Activated CD4-positive, alpha-beta memory T cell treated with anti-CD3 and anti-CD28 coated beads for 36 hours (primary cell): ENCODE measurements around the gene GATAD2B. TPM values are rescaled to one million over a fixed set of nuclear protein-coding genes. Genes with fewer than 3 reads are reported as not detected.
A peak's percentile ranks its signal among the peaks of the same experiment; 100 is the strongest.
"Not testable (repeated sequence)": the region's sequence is repeated elsewhere in the genome, so short reads cannot be mapped to it uniquely, and the experiment has no call there.

Source experiments
- CTCF ChIA-PET: fragments of 350-600 bp; sonication (Branson Sonifier 250); formaldehyde crosslinking; loops from one replicate; lab custom pipeline; 2021; ENCODE audit warnings: antibody characterized with exemption, inconsistent platforms; lab: Charles Lee
- POLR2A ChIA-PET: fragments of 350-600 bp; sonication (Branson Sonifier 250); formaldehyde crosslinking; loops from one replicate; lab custom pipeline; 2021; ENCODE audit warnings: antibody characterized with exemption; lab: Charles Lee
- DNase-seq: peaks from one replicate; pipeline ENCODE4 v3.0.0-alpha.2; 2020
- H3K27ac Mint-ChIP-seq: one replicate; pipeline ENCODE4 v1.8.0; 2021; ENCODE audit warnings: mixed read lengths
- H3K27me3 Mint-ChIP-seq: one replicate; pipeline ENCODE4 v1.8.0; 2021; ENCODE audit warnings: mixed read lengths
- H3K36me3 Mint-ChIP-seq: one replicate; pipeline ENCODE4 v1.8.0; 2021; ENCODE audit warnings: mixed read lengths
- H3K4me1 Mint-ChIP-seq: one replicate; pipeline ENCODE4 v1.8.0; 2021; ENCODE audit warnings: low read depth, mixed read lengths
- H3K4me3 Mint-ChIP-seq: one replicate; pipeline ENCODE4 v1.8.0; 2021; ENCODE audit warnings: mild to moderate bottlenecking, mixed read lengths
- H3K9me3 Mint-ChIP-seq: one replicate; pipeline ENCODE4 v1.8.0; 2021; ENCODE audit warnings: mixed read lengths
- intact Hi-C: fragments of 100-400 bp; cut with micrococcal nuclease; formaldehyde crosslinking; loops from one replicate; pipeline ENCODE4 v1.15.1; 2023
- total RNA-seq, 2 experiments: library from RNA; stranded (reverse); gene quantifications; one replicate each; pipeline ENCODE4 v1.2.3, GENCODE V29; 2021

GATAD2B gene
- total RNA-seq, 2 experiments from 2014 or later = 66.4 to 67.9 TPM

- Mint-ChIP-seq H3K27ac (peak overlapping the region; percentile 86), H3K36me3 (no peaks in the 10 kb centered on the region), H3K9me3 (no peaks in the 10 kb centered on the region), H3K4me3 (peak overlapping the region; percentile 83), H3K27me3 (no peaks in the 10 kb centered on the region), H3K4me1 (peaks cover 4% of the 10 kb centered on the region)
- DNase-seq = peak; percentile 95
- ChIA-PET POLR2A (interaction anchor here (0.6 to 2.8 kb wide), 7 partner anchors 111 to 209 kb away, joined by 3 to 6 read pairs (median 3); partner anchors contain the start of genes GATAD2B and ILF2), CTCF (interaction anchor here (0.7 to 1.0 kb wide), 3 partner anchors 14 to 203 kb away, joined by 3 to 4 read pairs (median 3); partner anchors contain the start of genes INTS3 and RAB13)
- intact Hi-C loops = loop anchor here (1.0 to 5.0 kb wide), 2 partner anchors 112 to 211 kb away; no protein-coding TSS in a partner anchor
These were observed 139.3 kb downstream of the GATAD2B start for GRCh38 chr1:153783233-153784190.

GRCh38 chr1:153782648-153783047, 140.1 kb downstream of the GATAD2B start:
- intact Hi-C loops = loop anchor here (1.0 to 5.0 kb wide), 2 partner anchors 111 to 210 kb away; no protein-coding TSS in a partner anchor
- POLR2A ChIA-PET, H3K36me3 Mint-ChIP-seq, H3K27me3 Mint-ChIP-seq, CTCF ChIA-PET, DNase-seq, H3K9me3 Mint-ChIP-seq, H3K4me1 Mint-ChIP-seq: not testable (repeated sequence)
- H3K4me3 Mint-ChIP-seq = peak overlapping the region; percentile 83
- peak overlapping the region; percentile 86 for H3K27ac Mint-ChIP-seq

GRCh38 chr1:153780551-153780950, 142.2 kb downstream of the GATAD2B start:
- no peak for DNase-seq
- Mint-ChIP-seq H3K9me3 (no peaks in the 10 kb centered on the region), H3K27me3 (no peaks in the 10 kb centered on the region), H3K4me1 (peaks cover 14% of the 10 kb centered on the region), H3K27ac (no peak overlapping the region), H3K4me3 (no peak overlapping the region), H3K36me3 (no peaks in the 10 kb centered on the region)
- POLR2A ChIA-PET = no interaction called here
- CTCF ChIA-PET = interaction anchor here (1.2 to 1.4 kb wide), 2 partner anchors 11 to 16 kb away, joined by 3 to 4 read pairs; no protein-coding TSS in a partner anchor
- intact Hi-C loops = loop anchor here (5.0 kb wide), 1 partner anchor 208 kb away; no protein-coding TSS in a partner anchor

- peaks cover 14% of the 10 kb centered on the region for H3K4me1 Mint-ChIP-seq
- no peak overlapping the region for H3K4me3 Mint-ChIP-seq
- ChIA-PET CTCF (interaction anchor here (1.4 kb wide), 1 partner anchor 17 kb away, joined by 4 read pairs; no protein-coding TSS in a partner anchor), POLR2A (no interaction called here)
- no peaks in the 10 kb centered on the region for H3K36me3 Mint-ChIP-seq
- intact Hi-C loops = loop anchor here (5.0 kb wide), 2 partner anchors 53 to 208 kb away; partner anchors contain the start of gene INTS3
- no peaks in the 10 kb centered on the region for H3K9me3 Mint-ChIP-seq
- DNase-seq = no peak
- no peaks in the 10 kb centered on the region for H3K27me3 Mint-ChIP-seq
- no peak overlapping the region for H3K27ac Mint-ChIP-seq
These were observed 142.8 kb downstream of the GATAD2B start for GRCh38 chr1:153779781-153780541.

- no peaks in the 10 kb centered on the region for H3K27me3 Mint-ChIP-seq
- DNase-seq = no peak
- no peaks in the 10 kb centered on the region for H3K9me3 Mint-ChIP-seq
- H3K4me3 Mint-ChIP-seq = no peak overlapping the region
- CTCF ChIA-PET = no interaction called here
- POLR2A ChIA-PET = no interaction called here
- H3K27ac Mint-ChIP-seq = no peak overlapping the region
- intact Hi-C loops = loop anchor here (5.0 kb wide), 1 partner anchor 52 kb away; the partner anchor contains the start of gene INTS3
- H3K36me3 Mint-ChIP-seq = no peaks in the 10 kb centered on the region
- peaks cover 16% of the 10 kb centered on the region for H3K4me1 Mint-ChIP-seq
These were observed 143.8 kb downstream of the GATAD2B start for GRCh38 chr1:153778824-153779519.

GRCh38 chr1:153778051-153778823, 144.5 kb downstream of the GATAD2B start:
- H3K9me3 Mint-ChIP-seq = no peaks in the 10 kb centered on the region
- no peak for DNase-seq
- H3K27me3 Mint-ChIP-seq = no peaks in the 10 kb centered on the region
- H3K36me3 Mint-ChIP-seq = no peaks in the 10 kb centered on the region
- no peak overlapping the region for H3K4me3 Mint-ChIP-seq
- H3K27ac Mint-ChIP-seq = no peak overlapping the region
- CTCF ChIA-PET = no interaction called here
- POLR2A ChIA-PET = no interaction called here
- intact Hi-C loops = loop anchor here (5.0 kb wide), 1 partner anchor 51 kb away; the partner anchor contains the start of gene INTS3
- H3K4me1 Mint-ChIP-seq = peaks cover 13% of the 10 kb centered on the region

- Mint-ChIP-seq H3K36me3 (no peaks in the 10 kb centered on the region), H3K4me1 (peaks cover 12% of the 10 kb centered on the region), H3K27me3 (no peaks in the 10 kb centered on the region), H3K4me3 (no peak overlapping the region), H3K27ac (no peak overlapping the region), H3K9me3 (no peaks in the 10 kb centered on the region)
- ChIA-PET CTCF (no interaction called here), POLR2A (no interaction called here)
- intact Hi-C loops = loop anchor here (5.0 kb wide), 1 partner anchor 50 kb away; the partner anchor contains the start of gene INTS3
- no peak for DNase-seq
These were observed 145.1 kb downstream of the GATAD2B start for GRCh38 chr1:153777648-153778047.

GRCh38 chr1:153776845-153777370, 145.9 kb downstream of the GATAD2B start:
- no peak for DNase-seq
- Mint-ChIP-seq H3K27me3 (no peaks in the 10 kb centered on the region), H3K4me3 (peak overlapping the region; percentile 20), H3K9me3 (no peaks in the 10 kb centered on the region), H3K4me1 (peaks cover 12% of the 10 kb centered on the region), H3K36me3 (no peaks in the 10 kb centered on the region), H3K27ac (no peak overlapping the region)
- CTCF ChIA-PET = interaction anchor here (2.1 to 2.2 kb wide), 2 partner anchors 20 to 210 kb away, joined by 7 to 9 read pairs; partner anchors contain the start of gene RAB13
- POLR2A ChIA-PET = no interaction called here
- intact Hi-C loops = loop anchor here (5.0 kb wide), 1 partner anchor 50 kb away; the partner anchor contains the start of gene INTS3

GRCh38 chr1:153776352-153776751, 146.4 kb downstream of the GATAD2B start:
- POLR2A ChIA-PET = interaction anchor here (1.5 kb wide), 1 partner anchor 13 kb away, joined by 4 read pairs; no protein-coding TSS in a partner anchor
- H3K27me3 Mint-ChIP-seq = no peaks in the 10 kb centered on the region
- intact Hi-C loops = loop anchor here (5.0 kb wide), 1 partner anchor 49 kb away; the partner anchor contains the start of gene INTS3

More at GRCh38 chr1:153776352-153776751, 146.4 kb downstream of the GATAD2B start:
- Mint-ChIP-seq H3K4me3 (peak overlapping the region; percentile 64), H3K9me3 (no peaks in the 10 kb centered on the region), H3K36me3 (peaks cover 1% of the 10 kb centered on the region), H3K4me1 (peaks cover 12% of the 10 kb centered on the region), H3K27ac (peak overlapping the region; percentile 42)
- no peak for DNase-seq
- CTCF ChIA-PET = interaction anchor here (1.4 to 2.2 kb wide), 4 partner anchors 20 to 266 kb away, joined by 4 to 9 read pairs (median 8); partner anchors contain the start of gene RAB13
